Muscle layer of duodenum (tissue), 2 donors: Measurements from ENCODE around the gene KLHL9.
"Not testable (repeated sequence)": the region's sequence is repeated elsewhere in the genome, so short reads cannot be mapped to it uniquely, and the experiment has no call there.

Source experiments
- H3K27ac ChIP-seq: one replicate; pipeline ENCODE4 v1.7.0; 2013; ENCODE audit warnings: mild to moderate bottlenecking, low read length
- H3K27me3 ChIP-seq: one replicate; pipeline ENCODE4 v1.7.0; 2013; ENCODE audit warnings: low read depth, mild to moderate bottlenecking, control low read depth, low read length
- H3K36me3 ChIP-seq, 2 donors: one replicate each; pipeline ENCODE4 v1.7.0; 2013; ENCODE audit warnings: low read length in 2 of 2, control low read depth in 1 of 2, mild to moderate bottlenecking in 1 of 2; ENCODE audit not compliant: insufficient read depth in 2 of 2, control insufficient read depth in 1 of 2
- H3K4me1 ChIP-seq, 2 donors: one replicate each; pipeline ENCODE4 v1.7.0; 2013; ENCODE audit warnings: low read length in 2 of 2, mild to moderate bottlenecking in 2 of 2, control low read depth in 1 of 2, moderate library complexity in 1 of 2; ENCODE audit not compliant: insufficient read depth in 2 of 2, control insufficient read depth in 1 of 2
- H3K4me3 ChIP-seq, 2 donors: one replicate each; pipeline ENCODE4 v1.7.0; 2013; ENCODE audit warnings: low read length in 2 of 2, low read depth in 1 of 2, mild to moderate bottlenecking in 1 of 2
- H3K9me3 ChIP-seq, 2 donors: one replicate each; pipeline ENCODE4 v1.7.0; 2013; ENCODE audit warnings: low read length in 2 of 2, control low read depth in 1 of 2, mild to moderate bottlenecking in 1 of 2; ENCODE audit not compliant: control insufficient read depth in 1 of 2
- donor health status: healthy.

The KLHL9 gene

GRCh38 chr9:21334701-21335632 is at the start of gene KLHL9:
Gene KLHL9 (minus strand): TSS chr9:21335404. CDS start chr9:21334859, 545 bp downstream.
- Histone ChIP-seq H3K4me1 (peaks cover 21 to 42% of the 10 kb centered on the region in 2 donors), H3K9me3 (no peaks in the 10 kb centered on the region), H3K4me3 (peak within 1 kb of the TSS; percentile 85 to 98), H3K36me3 (peaks cover 0 to 3% of the 10 kb centered on the region in 2 donors), H3K27me3 (no peaks in the 10 kb centered on the region), H3K27ac (peak within 1 kb of the TSS; percentile 95)

- H3K27ac ChIP-seq: no peak overlapping the region
- no peaks in the 10 kb centered on the region for H3K9me3 ChIP-seq
- H3K4me1 ChIP-seq: no peaks in the 10 kb centered on the region
- H3K27me3 ChIP-seq: peaks cover 11% of the 10 kb centered on the region
- H3K36me3 ChIP-seq: no peaks in the 10 kb centered on the region
- H3K4me3 ChIP-seq: no peak overlapping the region
Observed at GRCh38 chr9:21383627-21384026, 48.4 kb upstream of the KLHL9 start.

GRCh38 chr9:21381448-21382339 is 46.5 kb upstream of the KLHL9 start:
- H3K27ac ChIP-seq: no peak overlapping the region
- peaks cover 4% of the 10 kb centered on the region for H3K27me3 ChIP-seq
- no peaks in the 10 kb centered on the region for H3K36me3 ChIP-seq
- H3K4me1 ChIP-seq: no peaks in the 10 kb centered on the region
- H3K4me3 ChIP-seq: no peak overlapping the region
- H3K9me3 ChIP-seq: no peaks in the 10 kb centered on the region

- H3K4me3 ChIP-seq, H3K27ac ChIP-seq, H3K4me1 ChIP-seq, H3K27me3 ChIP-seq, H3K36me3 ChIP-seq, H3K9me3 ChIP-seq: not testable (repeated sequence)
Observed at GRCh38 chr9:21371467-21371866, 36.3 kb upstream of the KLHL9 start.

GRCh38 chr9:21367957-21368356 is 32.8 kb upstream of the KLHL9 start, which contains the start of gene IFNA13:
Gene IFNA13 (minus strand): TSS chr9:21368057. CDS start chr9:21368010, 47 bp downstream.
- Histone ChIP-seq H3K27me3 (no peaks in the 10 kb centered on the region), H3K9me3 (no peaks in the 10 kb centered on the region), H3K4me3 (no peak within 1 kb of the TSS), H3K4me1 (no peaks in the 10 kb centered on the region), H3K36me3 (no peaks in the 10 kb centered on the region), H3K27ac (no peak within 1 kb of the TSS)

GRCh38 chr9:21367169-21367568 is 32.0 kb upstream of the KLHL9 start:
- not testable (repeated sequence) for H3K27ac ChIP-seq, H3K36me3 ChIP-seq, H3K27me3 ChIP-seq, H3K4me3 ChIP-seq, H3K9me3 ChIP-seq, H3K4me1 ChIP-seq

- no peaks in the 10 kb centered on the region for H3K9me3 ChIP-seq
- H3K36me3 ChIP-seq: no peaks in the 10 kb centered on the region
- no peaks in the 10 kb centered on the region for H3K27me3 ChIP-seq
Observed at GRCh38 chr9:21362287-21362686, 27.1 kb upstream of the KLHL9 start.

GRCh38 chr9:21357479-21358460 is 22.6 kb upstream of the KLHL9 start:
- H3K27ac ChIP-seq: no peak overlapping the region

More at GRCh38 chr9:21362287-21362686, 27.1 kb upstream of the KLHL9 start:
- no peak overlapping the region for H3K4me3 ChIP-seq
- no peaks in the 10 kb centered on the region for H3K4me1 ChIP-seq
- no peak overlapping the region for H3K27ac ChIP-seq

GRCh38 chr9:21350787-21351186 is 15.6 kb upstream of the KLHL9 start, which contains the start of gene IFNA6:
Gene IFNA6 (minus strand): TSS chr9:21350887. CDS start chr9:21350887, 0 bp downstream.
- H3K36me3 ChIP-seq: no peaks in the 10 kb centered on the region
- no peak within 1 kb of the TSS for H3K4me3 ChIP-seq
- no peaks in the 10 kb centered on the region for H3K4me1 ChIP-seq
- no peaks in the 10 kb centered on the region for H3K9me3 ChIP-seq
- no peaks in the 10 kb centered on the region for H3K27me3 ChIP-seq
- H3K27ac ChIP-seq: no peak within 1 kb of the TSS

More at GRCh38 chr9:21357479-21358460, 22.6 kb upstream of the KLHL9 start:
- H3K36me3 ChIP-seq: no peaks in the 10 kb centered on the region
- H3K4me3 ChIP-seq: peak overlapping the region in 1 of 2 donors; percentile 4
- no peaks in the 10 kb centered on the region for H3K9me3 ChIP-seq
- no peaks in the 10 kb centered on the region for H3K27me3 ChIP-seq
- no peaks in the 10 kb centered on the region for H3K4me1 ChIP-seq

- no peaks in the 10 kb centered on the region for H3K36me3 ChIP-seq
- H3K27me3 ChIP-seq: no peaks in the 10 kb centered on the region
- H3K9me3 ChIP-seq: no peaks in the 10 kb centered on the region
- H3K4me1 ChIP-seq: no peaks in the 10 kb centered on the region
- no peak overlapping the region for H3K27ac ChIP-seq
- H3K4me3 ChIP-seq: no peak overlapping the region
Observed at GRCh38 chr9:21348430-21348970, 13.3 kb upstream of the KLHL9 start.
